Measurements from ENCODE around the gene TMUB2.

Gene TMUB2

DNA sequence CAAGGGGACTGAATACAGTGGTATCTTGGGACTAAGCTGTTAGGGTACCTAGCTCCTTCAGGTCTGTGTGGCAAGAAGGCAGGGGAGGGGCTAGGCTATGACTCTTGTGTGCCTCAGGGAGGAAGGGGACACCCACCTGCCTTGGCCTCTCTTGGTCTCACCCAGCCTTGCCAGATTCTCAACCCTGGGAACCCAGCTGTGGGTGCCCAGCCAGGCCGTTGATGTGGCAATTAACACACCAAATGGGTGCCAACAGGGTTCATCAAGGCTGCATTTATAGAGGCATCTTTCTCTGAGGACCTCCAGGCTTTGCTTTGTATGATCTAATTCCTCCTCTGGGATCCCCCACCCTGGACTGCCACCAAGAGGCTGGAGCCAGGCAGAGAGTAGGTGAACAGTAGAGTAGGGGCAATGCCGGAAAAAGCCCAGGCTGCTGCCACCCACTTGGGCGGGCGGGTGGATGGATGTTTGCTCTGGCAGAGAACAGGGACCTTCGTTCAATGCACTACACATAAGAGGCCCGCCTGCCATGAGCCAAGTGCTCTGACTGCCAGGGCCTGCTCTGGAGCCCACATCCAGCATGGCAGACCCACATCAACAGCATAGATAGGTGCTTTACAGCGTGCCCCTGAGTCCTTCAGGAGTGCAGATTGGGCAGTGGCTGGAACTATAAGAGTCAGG, 19.5 kb upstream of the TMUB2 start:
- no peak for DNase-seq (ENCODE audit: low spot score in 2 of 2)
- H3K4me3 ChIP-seq: no peak overlapping the region
- no peaks in the 10 kb centered on the region for H3K9me3 ChIP-seq
- H3K27me3 ChIP-seq (ENCODE audit: low read depth): no peaks in the 10 kb centered on the region
- H3K36me3 ChIP-seq (replicated peaks): peaks cover 3% of the 10 kb centered on the region
- H3K4me1 ChIP-seq: no peaks in the 10 kb centered on the region
- in situ Hi-C loops (cut with MboI; ENCODE audit: low sequenced_read_pairs): no loop called here

DNA sequence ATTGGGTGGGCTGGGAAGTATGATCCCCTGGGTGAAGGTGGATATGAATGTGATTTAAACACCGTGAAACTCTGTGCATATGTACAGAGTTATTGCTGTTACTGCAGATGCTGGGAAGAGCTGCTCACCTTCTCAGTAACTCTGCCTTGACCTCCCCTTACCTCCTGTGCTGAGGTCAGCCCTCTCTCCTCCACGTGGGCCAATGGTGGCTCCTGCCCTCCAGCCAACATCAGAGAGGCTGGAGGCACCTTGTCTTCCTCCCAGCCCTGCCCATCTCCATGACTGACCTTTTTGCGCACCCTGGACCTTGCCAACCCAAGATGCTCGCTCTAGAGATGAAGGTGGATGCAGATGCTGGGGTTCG, 16.7 kb upstream of the TMUB2 start:
- H3K4me3 ChIP-seq: no peak overlapping the region
- no peaks in the 10 kb centered on the region; the same call in 1 of the 2 replicates for H3K36me3 ChIP-seq (replicated peaks)

DNA sequence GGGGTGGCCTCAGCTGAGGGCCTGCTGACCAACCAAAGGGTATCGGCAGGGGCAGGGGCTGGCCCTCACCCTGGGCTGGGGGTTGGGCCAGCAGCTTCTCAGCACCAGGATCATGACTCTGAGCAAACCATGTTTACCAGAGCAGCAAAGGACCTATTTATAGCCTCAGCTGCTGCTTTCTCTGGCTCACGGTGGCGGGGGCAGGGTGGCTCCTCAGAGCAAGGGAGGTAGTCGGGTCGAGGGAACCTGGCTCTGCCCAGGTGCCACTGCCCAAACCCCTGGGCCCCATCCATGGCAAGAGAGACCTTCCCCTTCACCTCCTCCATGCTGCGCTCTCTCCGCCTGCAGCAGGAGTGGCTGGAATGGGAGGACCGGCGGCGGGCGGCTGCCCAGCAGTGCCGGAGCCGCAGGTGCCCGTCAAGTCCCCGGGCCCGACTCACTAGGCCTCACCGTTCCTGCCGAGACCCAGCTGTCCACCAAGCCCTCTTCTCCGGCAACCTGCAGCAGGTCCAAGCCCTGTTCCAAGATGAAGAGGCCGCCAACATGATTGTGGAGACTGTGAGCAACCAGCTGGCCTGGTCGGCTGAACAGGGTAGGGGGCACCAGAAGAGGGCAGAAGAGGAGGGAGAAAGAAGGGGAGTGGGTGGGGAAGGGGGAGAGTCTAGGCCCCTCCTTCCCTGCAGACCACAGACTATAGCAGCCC, 16.1 kb upstream of the TMUB2 start, which contains the start of gene ASB16:
Gene ASB16 (plus strand): TSS at position 206 of the 703 bp plus-strand sequence. CDS start 86 bp downstream, at position 292.
- Histone ChIP-seq H3K9me3 (no peaks in the 10 kb centered on the region), H3K4me1 (no peaks in the 10 kb centered on the region), H3K36me3 (replicated peaks) (no peaks in the 10 kb centered on the region; the same call in 1 of the 2 replicates), H3K27me3 (ENCODE audit: low read depth) (no peaks in the 10 kb centered on the region), H3K4me3 (no peak within 1 kb of the TSS)
- no peak for DNase-seq (ENCODE audit: low spot score in 2 of 2)
- in situ Hi-C loops (cut with MboI; ENCODE audit: low sequenced_read_pairs): no loop called here

More for the DNA sequence above, 16.7 kb upstream of the TMUB2 start:
- Histone ChIP-seq H3K27me3 (ENCODE audit: low read depth) (no peaks in the 10 kb centered on the region), H3K9me3 (no peaks in the 10 kb centered on the region), H3K4me1 (no peaks in the 10 kb centered on the region)
- in situ Hi-C loops (cut with MboI; ENCODE audit: low sequenced_read_pairs): no loop called here
- DNase-seq (ENCODE audit: low spot score in 2 of 2): no peak

DNA sequence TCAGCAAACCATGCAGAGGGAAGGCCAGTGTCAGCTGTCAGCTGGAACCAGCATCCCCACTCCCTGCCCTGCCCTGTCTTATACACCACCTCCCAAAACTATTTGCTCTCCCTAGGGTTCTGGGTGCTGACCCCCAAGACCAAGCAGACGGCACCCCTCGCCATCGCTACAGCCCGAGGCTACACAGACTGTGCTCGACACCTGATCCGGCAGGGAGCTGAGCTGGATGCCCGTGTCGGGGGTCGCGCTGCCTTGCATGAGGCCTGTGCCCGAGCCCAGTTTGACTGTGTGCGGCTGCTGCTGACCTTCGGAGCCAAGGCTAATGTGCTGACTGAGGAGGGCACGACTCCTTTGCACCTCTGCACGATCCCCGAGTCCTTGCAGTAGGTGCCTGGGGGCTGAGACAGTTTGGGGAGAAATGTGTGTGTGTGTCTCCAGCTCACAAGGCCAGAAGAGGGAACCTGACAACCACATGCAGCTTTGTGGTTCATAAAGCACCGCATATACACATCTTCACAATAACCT, 14.8 kb upstream of the TMUB2 start:
- no peaks in the 10 kb centered on the region for H3K27me3 ChIP-seq (ENCODE audit: low read depth)
- H3K9me3 ChIP-seq: no peaks in the 10 kb centered on the region
- H3K4me3 ChIP-seq: no peak overlapping the region
- H3K4me1 ChIP-seq: no peaks in the 10 kb centered on the region
- no peak for DNase-seq (ENCODE audit: low spot score in 2 of 2)
- in situ Hi-C loops (cut with MboI; ENCODE audit: low sequenced_read_pairs): no loop called here
- H3K36me3 ChIP-seq (replicated peaks): no peaks in the 10 kb centered on the region; the same call in 1 of the 2 replicates

DNA sequence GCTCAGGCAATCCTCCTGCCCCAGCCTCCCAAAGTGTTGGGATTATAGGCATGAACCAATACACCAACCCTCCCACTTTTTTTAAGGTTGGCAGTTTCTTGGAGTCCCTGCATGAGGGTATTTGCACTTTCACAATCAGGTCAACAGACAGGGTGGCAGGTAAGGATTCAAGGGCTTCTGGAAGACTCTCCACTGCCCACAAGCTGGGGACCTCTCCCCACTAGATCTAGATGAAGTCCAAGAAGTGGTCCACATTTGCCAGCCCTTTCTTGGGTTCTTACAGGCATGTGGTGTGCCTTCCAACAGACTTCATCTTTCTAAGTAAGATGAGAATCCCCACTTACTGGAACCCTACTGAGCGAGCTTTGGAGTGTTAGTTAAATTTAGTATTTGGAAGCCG, 12.3 kb upstream of the TMUB2 start:
- DNase-seq (ENCODE audit: low spot score in 2 of 2): no peak
- Histone ChIP-seq H3K4me1 (no peaks in the 10 kb centered on the region), H3K9me3 (no peaks in the 10 kb centered on the region), H3K36me3 (replicated peaks) (peaks cover 9% of the 10 kb centered on the region), H3K4me3 (no peak overlapping the region), H3K27me3 (ENCODE audit: low read depth) (no peaks in the 10 kb centered on the region)
- in situ Hi-C loops (cut with MboI; ENCODE audit: low sequenced_read_pairs): no loop called here

DNA sequence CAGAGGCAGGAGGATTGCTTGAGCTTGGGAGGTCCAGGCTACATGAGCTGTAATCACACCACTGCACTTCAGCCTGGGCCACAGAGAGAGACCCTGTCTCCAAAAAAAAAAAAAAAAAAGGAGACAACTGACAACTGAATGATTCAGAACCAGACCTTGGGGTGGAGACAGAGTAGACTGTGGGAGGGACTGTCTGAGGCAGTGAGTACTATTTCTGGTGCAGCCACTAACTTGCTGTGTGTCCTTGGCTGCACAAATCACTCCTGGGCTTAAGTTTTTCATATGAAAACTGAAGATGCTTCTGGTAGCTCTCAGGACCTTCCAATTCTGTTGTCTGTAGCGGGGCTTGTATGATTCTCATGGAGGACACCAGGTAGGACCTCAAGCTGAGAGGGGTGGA, 10.5 kb upstream of the TMUB2 start:
- H3K9me3 ChIP-seq: no peaks in the 10 kb centered on the region
- H3K4me3 ChIP-seq: no peak overlapping the region
- H3K27me3 ChIP-seq (ENCODE audit: low read depth): no peaks in the 10 kb centered on the region
- no peaks in the 10 kb centered on the region for H3K4me1 ChIP-seq
- DNase-seq (ENCODE audit: low spot score in 2 of 2): no peak
- in situ Hi-C loops (cut with MboI; ENCODE audit: low sequenced_read_pairs): no loop called here
- peaks cover 9% of the 10 kb centered on the region for H3K36me3 ChIP-seq (replicated peaks)

DNA sequence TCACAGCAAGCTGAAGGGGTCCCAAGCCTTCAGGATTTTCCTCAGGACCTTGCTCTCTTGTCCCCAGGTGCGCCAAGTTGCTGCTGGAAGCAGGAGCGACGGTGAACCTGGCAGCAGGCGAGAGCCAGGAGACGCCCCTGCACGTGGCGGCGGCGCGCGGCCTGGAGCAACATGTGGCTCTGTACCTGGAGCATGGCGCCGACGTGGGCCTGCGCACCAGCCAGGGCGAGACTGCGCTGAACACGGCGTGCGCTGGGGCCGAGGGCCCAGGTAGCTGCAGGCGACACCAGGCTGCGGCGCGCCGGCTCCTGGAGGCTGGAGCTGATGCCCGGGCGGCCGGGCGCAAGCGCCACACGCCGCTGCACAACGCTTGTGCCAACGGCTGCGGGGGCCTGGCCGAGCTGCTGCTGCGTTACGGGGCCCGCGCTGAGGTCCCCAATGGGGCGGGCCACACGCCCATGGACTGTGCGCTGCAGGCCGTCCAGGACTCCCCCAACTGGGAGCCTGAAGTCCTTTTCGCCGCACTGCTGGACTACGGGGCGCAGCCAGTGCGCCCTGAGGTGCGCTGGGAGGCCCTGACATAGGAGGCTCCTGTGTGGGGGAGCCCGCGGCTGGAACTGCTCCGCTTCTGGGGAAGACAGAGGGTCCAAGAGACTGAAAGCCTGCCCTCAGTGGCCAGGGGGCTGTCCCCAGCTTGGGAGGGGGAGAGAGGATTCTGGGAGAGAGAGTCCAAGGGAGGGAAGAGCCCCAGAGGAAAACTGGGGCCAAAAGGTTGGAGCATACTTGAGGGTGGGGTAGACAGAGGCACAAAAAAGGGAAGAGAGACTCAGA, 9.9 kb upstream of the TMUB2 start:
- in situ Hi-C loops (cut with MboI; ENCODE audit: low sequenced_read_pairs): no loop called here
- Histone ChIP-seq H3K4me3 (no peak overlapping the region), H3K9me3 (no peaks in the 10 kb centered on the region), H3K36me3 (replicated peaks) (peaks cover 14% of the 10 kb centered on the region), H3K4me1 (no peaks in the 10 kb centered on the region), H3K27me3 (ENCODE audit: low read depth) (no peaks in the 10 kb centered on the region)
- no peak for DNase-seq (ENCODE audit: low spot score in 2 of 2)

DNA sequence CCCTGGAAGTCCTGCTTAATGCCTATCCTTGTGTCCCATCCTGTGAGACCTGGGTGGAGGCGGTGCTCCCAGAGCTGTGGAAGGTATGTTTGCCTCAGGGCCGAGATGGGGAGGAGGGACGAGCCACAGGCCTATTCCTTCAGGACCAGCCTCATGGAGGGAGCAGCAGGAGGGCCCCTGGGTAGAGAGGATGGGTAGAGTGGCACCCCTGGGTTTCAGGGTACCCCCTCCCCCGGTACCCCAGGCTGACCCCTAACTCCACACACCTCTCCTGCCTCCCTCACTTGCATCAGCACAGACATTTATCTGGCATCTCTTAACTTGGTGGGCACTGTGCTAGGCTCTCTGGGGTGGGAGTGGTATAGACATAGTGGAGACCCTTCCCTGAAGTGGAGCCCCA, 9.1 kb upstream of the TMUB2 start:
- Histone ChIP-seq H3K36me3 (replicated peaks) (peaks cover 20% of the 10 kb centered on the region), H3K27me3 (ENCODE audit: low read depth) (no peaks in the 10 kb centered on the region), H3K4me1 (no peaks in the 10 kb centered on the region), H3K4me3 (no peak overlapping the region), H3K9me3 (no peaks in the 10 kb centered on the region)
- DNase-seq (ENCODE audit: low spot score in 2 of 2): no peak
- in situ Hi-C loops (cut with MboI; ENCODE audit: low sequenced_read_pairs): no loop called here

DNA sequence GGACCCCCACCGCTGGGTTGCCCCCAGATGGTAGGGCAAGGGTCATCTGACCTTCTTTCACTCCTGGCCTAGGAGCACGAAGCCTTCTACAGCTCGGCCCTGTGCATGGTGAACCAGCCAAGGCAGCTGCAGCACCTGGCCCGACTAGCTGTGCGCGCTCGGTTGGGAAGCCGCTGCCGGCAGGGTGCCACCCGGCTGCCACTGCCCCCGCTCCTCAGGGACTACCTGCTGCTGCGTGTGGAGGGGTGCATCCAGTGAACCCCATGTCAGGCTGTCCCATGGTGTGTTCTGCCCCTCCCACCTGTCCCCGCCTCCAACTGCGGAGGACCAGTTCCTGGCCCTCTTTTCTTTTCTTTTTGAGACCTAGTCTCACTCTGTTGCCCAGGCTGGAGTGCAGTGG, 8.6 kb upstream of the TMUB2 start:
- Histone ChIP-seq H3K4me3 (no peak overlapping the region), H3K4me1 (no peaks in the 10 kb centered on the region), H3K27me3 (ENCODE audit: low read depth) (no peaks in the 10 kb centered on the region), H3K9me3 (no peaks in the 10 kb centered on the region), H3K36me3 (replicated peaks) (peaks cover 25% of the 10 kb centered on the region)
- DNase-seq (ENCODE audit: low spot score in 2 of 2): no peak
- in situ Hi-C loops (cut with MboI; ENCODE audit: low sequenced_read_pairs): no loop called here

DNA sequence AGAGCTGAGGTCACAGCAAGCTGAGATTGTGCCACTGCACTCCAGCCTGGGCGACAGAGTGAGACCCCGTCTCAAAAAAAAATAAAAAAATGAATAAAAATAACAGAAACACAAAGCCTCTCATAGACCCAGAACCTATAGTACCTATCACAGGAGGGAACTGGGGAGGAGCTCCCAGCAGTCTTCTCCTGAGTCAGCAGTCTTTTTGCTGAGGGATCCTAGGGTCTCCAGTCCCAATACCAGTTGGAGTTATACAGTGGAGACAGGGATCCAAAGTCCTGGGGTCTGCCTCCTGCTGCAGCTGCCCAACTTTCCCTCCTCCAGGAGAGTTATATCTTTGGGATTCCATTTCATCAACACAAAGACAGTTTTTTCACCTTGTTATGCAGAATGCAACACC, 3.7 kb upstream of the TMUB2 start:
- Histone ChIP-seq H3K36me3 (replicated peaks) (peaks cover 37% of the 10 kb centered on the region), H3K4me1 (peaks cover 12% of the 10 kb centered on the region), H3K27me3 (ENCODE audit: low read depth) (no peaks in the 10 kb centered on the region), H3K4me3 (no peak overlapping the region), H3K9me3 (no peaks in the 10 kb centered on the region)
- DNase-seq (ENCODE audit: low spot score in 2 of 2): no peak
- in situ Hi-C loops (cut with MboI; ENCODE audit: low sequenced_read_pairs): no loop called here

DNA sequence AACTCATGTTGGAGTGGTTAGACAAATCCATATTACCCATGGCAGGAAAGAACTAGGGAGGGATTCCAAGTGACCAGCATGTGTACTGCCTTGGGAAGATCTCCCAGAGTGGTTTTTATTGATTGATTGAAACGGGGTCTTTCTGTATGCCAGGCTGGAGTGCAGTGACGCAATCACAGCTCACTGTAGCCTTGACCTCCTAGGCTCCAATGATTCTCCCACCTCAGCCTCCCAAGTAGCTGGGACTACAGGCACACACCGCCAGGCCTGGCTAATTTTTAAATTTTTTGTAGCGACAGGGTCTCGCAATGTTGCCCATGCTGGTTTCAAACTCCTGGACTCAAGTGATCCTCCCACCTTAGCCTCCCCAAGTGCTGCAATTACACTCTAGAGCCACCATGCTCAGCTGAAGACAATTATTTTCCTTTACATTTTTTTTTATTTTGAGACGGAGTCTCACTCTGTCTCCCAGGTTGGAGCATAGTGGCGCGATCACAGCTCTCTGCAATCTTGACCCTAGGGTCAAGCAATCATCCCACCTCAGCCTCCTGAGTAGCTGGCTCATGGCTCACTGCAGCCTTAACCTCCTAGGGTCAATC, 2.5 kb upstream of the TMUB2 start:
- peaks cover 12% of the 10 kb centered on the region for H3K4me1 ChIP-seq
- H3K4me3 ChIP-seq: no peak overlapping the region
- DNase-seq (ENCODE audit: low spot score in 2 of 2): no peak
- peaks cover 28% of the 10 kb centered on the region for H3K36me3 ChIP-seq (replicated peaks)
- H3K27me3 ChIP-seq (ENCODE audit: low read depth): no peaks in the 10 kb centered on the region
- no peaks in the 10 kb centered on the region for H3K9me3 ChIP-seq
- in situ Hi-C loops (cut with MboI; ENCODE audit: low sequenced_read_pairs): no loop called here

DNA sequence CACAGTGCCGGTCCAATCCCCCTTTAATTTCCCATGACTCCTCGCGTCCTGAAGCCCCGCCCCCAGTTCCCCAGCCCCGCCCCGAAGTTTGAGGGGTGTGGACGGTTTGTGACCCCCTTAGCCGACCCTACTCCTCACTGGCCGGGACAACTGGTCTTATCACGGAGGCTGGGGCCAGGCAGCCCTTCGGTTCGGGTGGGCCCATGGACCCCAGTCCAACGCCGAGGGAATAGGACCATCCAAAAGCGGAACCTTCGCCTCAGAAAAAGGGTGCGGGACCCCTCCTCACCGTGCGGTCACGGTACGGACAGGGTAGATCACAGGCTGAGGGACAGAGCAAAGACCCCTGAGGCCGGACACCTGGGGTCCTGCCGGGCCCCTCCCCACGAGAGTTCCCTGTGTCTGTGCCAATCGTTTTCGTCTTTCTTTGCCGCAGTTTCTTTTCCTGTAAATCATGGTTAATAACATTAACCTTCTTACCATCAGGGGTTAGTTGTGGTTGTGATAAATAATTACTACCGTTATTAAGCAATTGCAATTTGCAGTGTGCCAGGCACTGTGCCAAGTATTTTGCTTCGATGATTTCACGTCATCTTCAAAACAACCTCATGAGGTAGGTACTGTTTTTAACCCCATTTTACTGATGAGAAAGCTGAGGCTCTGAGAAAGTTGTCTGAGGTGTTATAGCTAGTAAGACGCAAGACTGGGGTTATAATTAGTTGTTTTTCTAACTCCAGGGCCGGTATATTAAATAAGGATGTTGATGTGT, 543 bp downstream of the TMUB2 start:
- H3K36me3 ChIP-seq (replicated peaks): peaks cover 35% of the 10 kb centered on the region

More for the DNA sequence above, 543 bp downstream of the TMUB2 start:
- Histone ChIP-seq H3K4me1 (peaks cover 12% of the 10 kb centered on the region), H3K27me3 (ENCODE audit: low read depth) (no peaks in the 10 kb centered on the region), H3K9me3 (no peaks in the 10 kb centered on the region), H3K4me3 (peak overlapping the region; percentile 67)
- in situ Hi-C loops (cut with MboI; ENCODE audit: low sequenced_read_pairs): no loop called here
- DNase-seq (ENCODE audit: low spot score in 2 of 2): no peak

All from HAP-1 (cell line).